AG08396 (cell line): ENCODE results near the gene GPC3.
"Not testable (repeated sequence)": the region's sequence is repeated elsewhere in the genome, so short reads cannot be mapped to it uniquely, and the experiment has no call there.

Source experiments
- DNase-seq: peaks from one replicate; pipeline ENCODE4 v3.0.0; 2012; ENCODE audit warnings: low spot score, mixed read lengths

GPC3 gene

GRCh38 chrX:133926809-133927208, 58.6 kb downstream of the GPC3 start:
- DNase-seq = no peak

- no peak for DNase-seq
Measured at GRCh38 chrX:133926099-133926498, 59.3 kb downstream of the GPC3 start.

GRCh38 chrX:133924548-133924947, 60.8 kb downstream of the GPC3 start:
- no peak for DNase-seq

- no peak for DNase-seq
Measured at GRCh38 chrX:133923548-133923947, 61.8 kb downstream of the GPC3 start.

- no peak for DNase-seq
Measured at GRCh38 chrX:133923113-133923512, 62.3 kb downstream of the GPC3 start.

- no peak for DNase-seq
Measured at GRCh38 chrX:133922390-133922771, 63.0 kb downstream of the GPC3 start.

GRCh38 chrX:133921764-133922389, 63.5 kb downstream of the GPC3 start:
- peak; percentile 20 for DNase-seq

- no peak for DNase-seq
Measured at GRCh38 chrX:133921086-133921485, 64.3 kb downstream of the GPC3 start.

- DNase-seq = no peak
Measured at GRCh38 chrX:133918361-133918771, 67.0 kb downstream of the GPC3 start.

GRCh38 chrX:133916984-133917722, 68.2 kb downstream of the GPC3 start:
- no peak for DNase-seq

GRCh38 chrX:133913658-133914388, 71.6 kb downstream of the GPC3 start:
- DNase-seq = no peak

GRCh38 chrX:133913009-133913408, 72.4 kb downstream of the GPC3 start:
- no peak for DNase-seq

- DNase-seq = no peak
Measured at GRCh38 chrX:133911825-133912495, 73.4 kb downstream of the GPC3 start.

GRCh38 chrX:133910539-133910938, 74.9 kb downstream of the GPC3 start:
- no peak for DNase-seq

GRCh38 chrX:133909888-133910287, 75.5 kb downstream of the GPC3 start:
- no peak for DNase-seq

- DNase-seq = no peak
Measured at GRCh38 chrX:133908223-133908955, 77.0 kb downstream of the GPC3 start.

- no peak for DNase-seq
Measured at GRCh38 chrX:133907606-133908005, 77.8 kb downstream of the GPC3 start.

- DNase-seq = no peak
Measured at GRCh38 chrX:133905305-133905704, 80.1 kb downstream of the GPC3 start.

GRCh38 chrX:133897593-133898163, 87.7 kb downstream of the GPC3 start:
- DNase-seq = no peak

GRCh38 chrX:133892337-133892736, 93.1 kb downstream of the GPC3 start:
- no peak for DNase-seq

- DNase-seq = no peak
Measured at GRCh38 chrX:133888984-133889383, 96.4 kb downstream of the GPC3 start.

- not testable (repeated sequence) for DNase-seq
Measured at GRCh38 chrX:133888084-133888483, 97.3 kb downstream of the GPC3 start.
